Stimulated activated CD4-positive, alpha-beta T cell treated with anti-CD3 and anti-CD28 coated beads, Interleukin-2, amount 100 ng/mL, for 4 hours (primary cell): Measurements from ENCODE around the gene KCNJ10.

Experiments used
- DNase-seq: peaks from one replicate; pipeline ENCODE4 v3.0.0-alpha.2; 2020; ENCODE audit warnings: low read depth

Gene KCNJ10

DNA sequence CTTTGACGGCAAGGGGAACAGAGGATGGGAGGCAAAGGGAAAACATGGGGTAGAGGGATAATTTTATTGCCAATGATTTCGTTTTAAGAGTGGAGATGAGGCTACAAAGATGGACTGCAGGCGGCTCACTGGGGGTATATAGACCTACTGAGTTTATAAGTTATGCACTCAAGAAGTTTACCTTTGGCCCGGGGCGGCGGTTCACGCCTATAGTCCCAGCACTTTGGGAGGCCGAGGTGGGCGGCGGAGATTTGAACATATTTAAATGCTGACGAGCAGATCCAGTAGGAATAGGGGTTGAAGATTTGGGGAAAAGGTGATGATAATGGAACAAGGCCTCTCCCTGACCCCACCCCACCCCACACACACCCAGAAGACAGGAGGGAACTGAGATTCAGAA is 107.8 kb downstream of the KCNJ10 start:
- DNase-seq, result no peak

DNA sequence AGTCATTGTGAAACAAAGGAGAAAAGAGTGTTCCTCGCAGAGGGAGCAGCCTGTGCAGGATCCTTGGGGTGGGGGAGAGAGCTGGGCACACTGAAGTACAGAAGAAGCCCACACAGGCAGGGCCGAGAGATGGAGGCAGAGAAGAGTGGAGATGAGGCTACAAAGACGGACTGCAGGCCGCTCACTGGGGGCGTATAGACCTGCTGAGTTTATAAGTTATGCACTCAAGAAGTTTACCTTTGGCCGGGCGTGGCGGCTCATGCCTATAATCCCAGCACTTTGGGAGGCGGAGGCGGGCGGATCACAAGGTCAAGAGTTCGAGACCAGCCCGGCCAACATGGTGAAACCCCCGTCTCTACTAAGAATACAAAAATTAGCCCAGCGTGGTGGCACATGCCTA is 108.3 kb downstream of the KCNJ10 start:
- DNase-seq, result no peak

DNA sequence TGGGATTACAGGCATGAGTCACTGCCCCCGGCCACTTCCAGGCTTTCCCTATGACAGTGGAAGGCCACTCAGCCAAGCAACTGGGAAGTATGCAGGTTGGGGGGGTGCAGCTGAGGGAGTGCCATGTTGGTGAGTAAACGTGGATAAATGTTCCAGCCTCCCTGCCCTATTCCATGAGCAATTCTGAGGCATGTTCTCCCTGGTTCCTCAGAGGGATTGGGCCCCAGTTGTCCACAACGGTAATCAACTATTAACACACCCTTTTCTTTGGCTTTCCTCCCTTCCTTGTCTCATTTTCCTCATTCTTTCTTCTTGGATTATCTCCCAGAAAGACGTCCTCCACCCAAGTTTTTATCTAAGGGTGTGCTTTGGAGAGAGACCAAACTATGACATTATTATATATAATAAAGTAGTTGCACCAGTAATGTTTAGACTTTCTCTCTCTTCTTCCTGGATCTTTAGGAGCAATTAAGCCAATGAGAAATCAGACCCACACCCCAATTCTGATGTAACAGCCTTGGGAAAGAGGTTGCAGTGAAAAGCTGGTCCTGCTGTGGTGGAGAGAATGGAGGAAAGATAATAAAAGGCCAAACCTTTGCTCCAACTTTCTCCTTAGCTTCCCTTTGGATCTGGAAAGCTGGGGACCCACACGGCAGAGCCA is 109.1 kb downstream of the KCNJ10 start:
- no peak for DNase-seq

DNA sequence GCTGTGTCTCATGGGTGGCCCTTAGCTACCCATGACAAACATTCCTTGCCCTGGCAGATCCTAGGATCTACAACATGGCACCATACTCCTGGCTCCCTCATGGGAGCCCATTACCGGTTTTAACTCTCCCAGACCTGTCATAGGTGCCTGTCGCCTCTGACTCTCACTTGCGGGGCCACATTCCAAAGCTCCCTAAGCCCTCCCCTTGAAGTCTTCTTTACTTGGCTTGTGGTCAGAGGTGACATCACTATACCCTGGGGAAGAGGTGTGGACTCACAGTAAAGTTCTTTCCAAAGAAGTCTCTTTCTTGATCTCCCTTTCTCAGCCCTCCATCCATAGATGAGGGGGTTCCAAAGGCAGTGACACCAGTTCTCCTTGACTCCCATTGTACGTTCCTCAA is 110.5 kb downstream of the KCNJ10 start:
- DNase-seq, result no peak

DNA sequence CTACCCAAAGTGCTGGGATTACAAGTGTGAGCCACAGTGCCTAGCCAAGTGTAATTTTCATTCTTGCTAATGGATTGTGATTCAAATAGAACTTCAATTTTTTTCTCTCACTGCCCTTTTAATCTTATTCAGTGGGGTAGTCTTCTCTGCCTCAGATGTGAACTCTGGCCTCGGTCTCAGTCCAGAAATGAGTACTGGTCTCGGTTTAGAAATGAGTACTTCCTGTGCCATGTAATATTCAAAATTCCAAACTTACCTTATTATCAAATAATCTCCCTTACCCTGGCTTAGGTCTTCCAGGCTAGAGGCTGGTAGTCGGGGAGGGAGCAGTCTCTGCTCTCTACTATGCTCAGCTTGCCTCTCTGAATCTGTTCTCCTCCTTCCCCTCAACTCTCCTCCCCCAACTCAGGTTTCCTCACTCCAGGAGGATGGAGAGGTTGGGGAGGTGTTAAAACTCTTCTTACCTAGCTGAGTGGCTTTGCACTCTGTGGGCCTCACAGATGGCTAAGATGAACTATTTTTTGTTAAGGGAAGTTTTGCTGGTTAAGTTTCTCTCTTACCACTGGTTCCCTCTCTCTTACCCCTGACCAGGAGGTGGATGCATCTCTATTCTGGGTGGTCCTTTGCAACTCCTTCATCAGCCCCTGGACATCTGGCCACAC is 111.1 kb downstream of the KCNJ10 start:
- no peak for DNase-seq

DNA sequence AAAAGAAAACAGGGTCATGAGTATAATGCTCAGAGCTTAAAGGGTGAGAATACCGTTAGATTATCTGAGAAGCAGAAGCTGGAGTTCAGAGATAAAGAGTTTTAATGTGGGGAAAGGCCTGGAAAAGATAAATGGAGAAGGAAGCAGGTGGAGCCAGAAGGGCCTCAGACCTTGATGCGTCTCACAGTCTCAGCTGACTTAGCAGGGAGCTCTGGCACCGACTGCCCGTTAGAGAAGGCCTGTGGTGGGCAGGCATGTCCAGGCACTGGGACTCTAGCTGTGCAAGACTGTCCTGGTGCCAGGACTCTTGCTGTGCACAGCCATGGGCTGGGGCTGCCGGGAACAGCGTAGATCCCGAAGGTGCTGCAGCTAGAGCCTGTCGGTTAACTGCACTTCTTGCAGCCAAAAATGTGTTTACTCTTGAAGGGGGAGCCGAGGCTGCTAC is 112.1 kb downstream of the KCNJ10 start:
- DNase-seq, result no peak

DNA sequence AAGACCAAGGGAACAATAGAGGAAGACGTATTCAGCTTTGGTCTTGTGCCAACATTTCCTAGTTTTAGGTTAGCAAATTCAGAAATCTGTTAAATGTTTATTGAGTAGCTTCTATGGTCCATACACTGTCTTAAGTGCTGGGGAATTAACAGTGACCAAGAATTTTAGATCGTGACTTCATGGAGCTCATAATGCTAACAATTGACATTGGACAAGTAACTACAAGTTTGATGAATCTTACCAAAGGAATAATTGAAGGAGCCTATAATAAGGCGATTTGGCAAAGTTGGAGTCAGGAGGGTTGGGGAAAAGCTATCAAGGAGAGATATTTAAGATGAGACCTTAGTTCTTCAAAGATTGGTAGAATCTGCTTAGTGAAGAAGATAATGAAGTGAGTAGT is 114.5 kb downstream of the KCNJ10 start:
- DNase-seq, result no peak

DNA sequence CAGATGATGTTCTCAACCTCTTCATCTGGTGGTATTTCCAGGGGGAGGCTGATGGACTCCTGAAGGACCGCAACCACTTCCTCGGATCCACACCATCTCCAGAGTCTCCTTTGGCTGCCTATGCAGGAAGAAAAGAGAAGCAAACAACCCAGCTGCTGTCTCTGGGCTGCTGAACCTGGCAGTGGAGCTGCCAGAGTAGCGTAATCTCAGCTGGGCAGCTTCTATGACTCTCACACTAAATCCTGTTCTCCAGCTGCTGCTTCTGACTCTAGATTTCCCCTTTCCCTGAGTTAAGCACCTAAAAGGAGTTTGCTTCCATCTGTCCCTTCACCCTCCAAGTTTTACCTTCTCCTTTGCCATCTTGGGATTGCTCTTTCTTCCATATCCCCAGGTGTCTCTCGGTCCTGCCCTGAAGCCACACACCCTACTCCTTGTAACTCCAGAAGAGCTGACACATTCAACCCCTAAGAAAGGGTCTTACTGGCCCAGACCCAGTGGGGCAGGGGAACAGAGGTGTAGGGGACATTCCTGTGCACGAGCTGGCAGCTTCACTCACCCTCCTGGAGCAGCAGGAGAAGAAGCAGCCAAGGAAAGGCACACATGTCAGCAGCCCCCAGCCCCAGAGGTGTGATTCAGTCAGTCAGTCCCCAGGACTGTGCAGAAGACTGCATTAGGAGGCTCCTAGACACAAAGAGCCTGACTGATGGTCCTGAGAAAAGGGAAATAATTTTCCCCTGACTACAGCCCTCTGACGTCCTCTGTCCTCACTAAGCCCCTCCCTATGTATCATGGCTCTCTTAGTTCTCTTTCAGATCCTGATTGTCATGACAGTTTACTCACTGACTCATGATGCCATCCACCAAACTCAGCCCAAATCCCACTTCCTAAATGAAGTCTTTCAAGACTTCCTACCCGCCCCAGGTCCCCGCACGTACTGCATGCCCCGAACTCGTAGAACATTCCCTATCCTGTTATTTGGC is 116.1 kb downstream of the KCNJ10 start, which contains the start of gene SLAMF9:
SLAMF9 (minus strand) TSS at position 702 of the 980 bp plus-strand sequence; CDS start at position 602, 100 bp downstream.
- no peak for DNase-seq

DNA sequence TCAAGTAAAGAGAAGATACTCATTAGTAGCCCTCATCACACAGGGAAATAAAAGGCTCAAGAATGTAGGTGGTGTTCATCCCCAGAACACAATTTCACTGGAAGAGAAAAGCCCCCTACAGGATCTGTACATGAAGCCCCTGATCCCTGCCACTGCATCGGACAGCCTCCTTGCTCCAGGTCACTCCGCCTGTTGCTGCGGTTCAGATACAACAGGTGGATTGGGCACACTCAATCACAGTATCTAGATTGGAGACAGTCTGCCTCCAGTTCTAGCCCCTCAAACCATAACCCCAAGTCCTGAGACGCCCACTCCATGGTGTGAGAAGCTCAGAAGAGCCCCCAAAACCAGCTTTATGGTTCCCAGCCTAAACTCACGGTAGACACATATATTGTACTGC is 117.0 kb downstream of the KCNJ10 start:
- DNase-seq, result no peak

DNA sequence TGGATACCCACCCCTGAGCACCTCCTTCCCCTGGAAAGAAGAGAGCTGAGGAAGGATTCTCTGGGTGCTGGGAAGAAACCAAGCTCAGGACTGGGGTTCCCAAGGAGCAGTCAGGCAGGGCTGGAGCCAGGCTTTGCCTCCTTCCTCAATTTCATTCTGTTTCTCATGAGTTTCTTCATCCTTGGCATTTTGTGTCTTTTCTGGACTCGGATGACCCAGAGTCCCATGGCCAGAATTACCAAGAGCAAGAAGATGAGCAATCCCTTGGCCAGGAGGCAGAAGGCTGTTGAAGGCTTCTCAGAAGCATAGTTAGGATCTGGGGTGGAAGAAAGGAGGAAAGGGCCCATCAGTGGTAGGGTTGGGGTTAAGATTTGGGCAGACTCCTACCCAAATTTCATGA is 118.4 kb downstream of the KCNJ10 start:
- DNase-seq, result no peak

DNA sequence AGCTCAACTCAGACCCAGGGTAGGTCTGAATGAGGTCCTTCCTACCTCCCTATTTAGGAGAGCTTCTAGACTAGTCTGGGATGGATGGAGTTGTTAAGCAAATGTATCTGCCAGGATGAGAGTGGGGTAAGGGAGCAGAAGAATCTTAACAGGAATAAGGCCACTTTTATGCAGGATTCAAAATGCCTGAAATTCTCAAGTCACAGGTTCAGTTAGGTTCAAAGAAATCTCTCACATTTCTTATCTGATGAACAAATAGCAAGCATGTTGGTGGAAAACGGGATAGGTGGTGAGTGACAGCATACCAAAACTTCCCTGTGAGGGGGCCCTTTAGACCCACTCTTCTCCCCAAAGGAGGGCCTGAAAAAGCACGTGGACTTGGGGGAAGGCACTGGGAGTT is 118.9 kb downstream of the KCNJ10 start:
- DNase-seq, result no peak

DNA sequence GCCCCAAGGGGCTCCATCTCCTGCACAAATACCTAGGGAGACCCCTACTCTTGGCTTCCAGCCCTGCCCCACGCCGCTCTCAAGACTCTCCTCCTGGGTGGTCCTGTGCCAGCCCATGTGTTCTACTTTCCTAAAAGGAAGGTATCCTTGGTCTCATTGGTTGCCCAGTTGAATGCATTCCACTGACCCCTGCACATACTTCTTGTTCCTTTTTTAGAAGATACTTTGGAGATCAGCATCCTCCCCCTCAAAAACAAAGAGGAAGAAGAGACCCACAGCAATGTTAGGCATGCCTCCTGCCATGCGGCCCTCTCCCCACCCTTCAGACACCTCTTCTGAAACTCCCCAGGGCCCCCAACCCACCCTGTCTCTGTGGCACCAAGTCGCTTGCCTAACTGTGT is 120.0 kb downstream of the KCNJ10 start:
- DNase-seq, result no peak

DNA sequence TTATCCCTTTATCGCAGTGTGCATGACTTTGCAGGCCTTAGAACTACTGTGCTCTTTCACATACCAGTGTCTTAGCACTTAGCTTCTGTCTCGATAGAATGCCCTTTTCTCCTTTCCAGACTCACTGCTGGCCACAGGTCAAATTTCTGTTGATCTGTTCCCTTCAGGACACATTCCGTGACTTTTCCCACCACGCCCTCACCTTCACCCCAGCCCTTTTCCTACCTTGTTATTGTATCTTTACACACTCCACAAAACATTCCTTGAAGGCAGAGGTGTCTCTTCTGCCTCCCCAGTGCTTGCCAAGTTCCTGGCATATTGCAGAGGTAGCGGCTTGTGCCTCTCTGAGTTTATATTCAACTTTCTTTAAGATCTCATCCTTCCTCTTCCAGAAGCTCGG is 120.8 kb downstream of the KCNJ10 start:
- DNase-seq, result no peak
